ENCODE results near the gene LRIT2. TPM values are rescaled to one million over a fixed set of nuclear protein-coding genes. Genes with fewer than 3 reads are reported as not detected.
"Not testable (repeated sequence)": the region's sequence is repeated elsewhere in the genome, so short reads cannot be mapped to it uniquely, and the experiment has no call there.

LRIT2 gene
- total RNA-seq, 1 donor from 2014 or later, result not detected

DNA sequence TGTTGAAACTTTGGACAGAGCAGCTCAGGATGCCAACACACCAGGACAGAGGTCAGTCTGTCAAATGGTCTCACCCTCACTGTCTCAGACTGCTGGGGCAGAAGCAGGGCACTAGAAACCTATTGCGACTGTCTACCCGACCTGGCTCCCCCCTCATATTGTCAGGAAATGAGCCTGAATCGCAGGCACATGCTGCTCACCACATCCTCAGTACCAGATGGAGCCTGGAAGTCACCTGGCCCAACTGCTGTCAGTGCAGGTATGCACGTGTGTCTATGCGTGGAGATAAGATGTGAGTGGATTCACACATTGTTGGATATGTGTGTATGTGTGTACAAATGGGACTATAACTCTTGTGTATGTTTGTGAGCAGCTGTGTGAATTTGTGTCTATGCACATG lies 34.2 kb downstream of the LRIT2 start:
- H3K4me3 ChIP-seq (ENCODE audit: low read length in 3 of 3), result no peak overlapping the region
- no peaks in the 10 kb centered on the region for H3K36me3 ChIP-seq (ENCODE audit: control insufficient read depth in 3 of 3, insufficient read depth in 3 of 3, low read length in 3 of 3)
- peaks cover 36 to 49% (median 39%) of the 10 kb centered on the region in 3 donors for H3K27me3 ChIP-seq (ENCODE audit: control insufficient read depth in 3 of 3, insufficient read depth in 3 of 3, low read length in 3 of 3)
- no peak overlapping the region for H3K27ac ChIP-seq (ENCODE audit: low read depth, low read length)
- H3K9me3 ChIP-seq (ENCODE audit: control insufficient read depth in 3 of 3, low read length in 3 of 3), result no peaks in the 10 kb centered on the region
- no peak overlapping the region for H3K9ac ChIP-seq (ENCODE audit: low read depth in 1 of 3, low read length in 3 of 3)
- H3K4me1 ChIP-seq (ENCODE audit: control insufficient read depth in 3 of 3, insufficient read depth in 3 of 3, low read length in 3 of 3), result peaks cover 0 to 6% (median 4%) of the 10 kb centered on the region in 3 donors

DNA sequence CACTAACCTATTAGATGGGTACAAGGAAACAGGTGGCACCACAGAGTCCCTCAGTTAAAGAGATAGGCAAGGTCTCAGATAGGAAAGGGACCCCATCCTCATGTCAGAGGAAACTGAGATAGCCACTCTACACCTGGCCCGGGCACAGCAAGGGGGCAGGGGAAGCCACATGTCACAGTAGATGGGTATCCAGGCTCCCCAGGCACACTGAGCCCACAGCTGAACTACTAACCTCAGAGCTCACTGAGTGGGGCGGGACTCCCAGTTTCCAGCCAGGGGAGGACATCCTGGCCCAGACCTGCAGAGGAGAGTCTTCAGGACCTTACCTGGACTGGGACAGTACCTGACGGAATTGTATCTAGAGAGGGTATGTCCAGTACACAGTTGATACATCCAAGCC lies 34.7 kb downstream of the LRIT2 start:
- Histone ChIP-seq H3K36me3 (ENCODE audit: control insufficient read depth in 3 of 3, insufficient read depth in 3 of 3, low read length in 3 of 3) (no peaks in the 10 kb centered on the region), H3K9ac (ENCODE audit: low read depth in 1 of 3, low read length in 3 of 3) (no peak overlapping the region), H3K27ac (ENCODE audit: low read depth, low read length) (no peak overlapping the region), H3K4me3 (ENCODE audit: low read length in 3 of 3) (no peak overlapping the region), H3K9me3 (ENCODE audit: control insufficient read depth in 3 of 3, low read length in 3 of 3) (no peaks in the 10 kb centered on the region), H3K4me1 (ENCODE audit: control insufficient read depth in 3 of 3, insufficient read depth in 3 of 3, low read length in 3 of 3) (peaks cover 0 to 6% (median 4%) of the 10 kb centered on the region in 3 donors), H3K27me3 (ENCODE audit: control insufficient read depth in 3 of 3, insufficient read depth in 3 of 3, low read length in 3 of 3) (peaks cover 32 to 44% (median 37%) of the 10 kb centered on the region in 3 donors)

DNA sequence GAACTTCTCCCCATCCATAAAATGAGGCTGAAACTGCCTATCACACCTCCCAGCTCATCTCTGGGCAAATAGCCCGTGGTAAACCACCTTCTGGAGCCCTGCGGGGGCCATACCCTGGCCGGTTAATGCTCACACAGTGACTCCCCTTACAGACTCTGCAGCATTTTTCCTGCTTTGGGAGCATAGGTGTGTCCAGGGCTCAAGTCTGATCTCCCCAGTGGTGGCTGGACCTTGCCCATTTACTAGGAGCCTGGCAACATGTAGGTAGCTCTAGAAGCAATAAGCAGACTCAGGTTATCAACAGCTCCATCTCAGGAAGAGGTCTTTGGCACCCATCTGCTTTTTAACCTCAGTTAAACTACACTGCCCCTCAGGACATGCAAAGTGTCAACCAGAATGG lies 36.5 kb downstream of the LRIT2 start:
- Histone ChIP-seq H3K4me3 (ENCODE audit: low read length in 3 of 3) (no peak overlapping the region), H3K27me3 (ENCODE audit: control insufficient read depth in 3 of 3, insufficient read depth in 3 of 3, low read length in 3 of 3) (peaks cover 18 to 28% (median 24%) of the 10 kb centered on the region in 3 donors), H3K36me3 (ENCODE audit: control insufficient read depth in 3 of 3, insufficient read depth in 3 of 3, low read length in 3 of 3) (no peaks in the 10 kb centered on the region), H3K4me1 (ENCODE audit: control insufficient read depth in 3 of 3, insufficient read depth in 3 of 3, low read length in 3 of 3) (no peaks in the 10 kb centered on the region), H3K27ac (ENCODE audit: low read depth, low read length) (no peak overlapping the region), H3K9ac (ENCODE audit: low read depth in 1 of 3, low read length in 3 of 3) (no peak overlapping the region), H3K9me3 (ENCODE audit: control insufficient read depth in 3 of 3, low read length in 3 of 3) (no peaks in the 10 kb centered on the region)

DNA sequence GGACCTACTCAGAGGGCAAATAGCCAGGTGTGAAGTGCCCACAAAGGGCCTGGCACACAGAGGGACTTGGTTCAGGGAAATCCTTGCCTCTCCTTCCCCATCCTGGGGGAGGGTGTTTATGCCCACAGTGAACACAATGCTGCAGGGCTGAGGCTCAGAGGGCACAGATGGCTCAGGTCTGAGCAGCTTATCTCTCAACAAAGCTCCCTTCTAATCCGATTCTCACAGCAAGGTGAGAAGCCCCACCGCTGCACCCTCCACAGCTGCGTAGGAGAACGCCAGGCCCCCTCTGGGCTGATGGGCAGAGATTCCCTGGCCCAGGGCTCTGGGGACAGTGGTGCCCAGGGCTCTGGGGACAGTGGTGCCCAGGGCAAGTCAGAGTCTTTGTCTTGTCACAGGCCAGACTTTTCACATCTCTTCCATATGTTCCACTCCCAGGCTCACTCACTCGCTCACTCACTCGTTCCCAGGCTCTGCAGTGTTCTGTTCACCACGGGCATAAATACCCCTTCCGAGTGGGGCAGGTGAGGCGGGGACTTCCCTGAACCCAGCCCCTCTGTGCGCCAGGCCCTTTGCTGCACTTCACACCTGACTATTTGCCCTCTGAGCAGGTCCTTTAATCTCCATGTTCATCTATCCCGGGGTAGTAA lies 39.7 kb downstream of the LRIT2 start:
- Histone ChIP-seq H3K9ac (ENCODE audit: low read depth in 1 of 3, low read length in 3 of 3) (no peak overlapping the region), H3K36me3 (ENCODE audit: control insufficient read depth in 3 of 3, insufficient read depth in 3 of 3, low read length in 3 of 3) (no peaks in the 10 kb centered on the region), H3K9me3 (ENCODE audit: control insufficient read depth in 3 of 3, low read length in 3 of 3) (no peaks in the 10 kb centered on the region), H3K27ac (ENCODE audit: low read depth, low read length) (no peak overlapping the region), H3K4me3 (ENCODE audit: low read length in 3 of 3) (no peak overlapping the region), H3K4me1 (ENCODE audit: control insufficient read depth in 3 of 3, insufficient read depth in 3 of 3, low read length in 3 of 3) (no peaks in the 10 kb centered on the region), H3K27me3 (ENCODE audit: control insufficient read depth in 3 of 3, insufficient read depth in 3 of 3, low read length in 3 of 3) (peaks cover 4 to 11% (median 6%) of the 10 kb centered on the region in 3 donors)

DNA sequence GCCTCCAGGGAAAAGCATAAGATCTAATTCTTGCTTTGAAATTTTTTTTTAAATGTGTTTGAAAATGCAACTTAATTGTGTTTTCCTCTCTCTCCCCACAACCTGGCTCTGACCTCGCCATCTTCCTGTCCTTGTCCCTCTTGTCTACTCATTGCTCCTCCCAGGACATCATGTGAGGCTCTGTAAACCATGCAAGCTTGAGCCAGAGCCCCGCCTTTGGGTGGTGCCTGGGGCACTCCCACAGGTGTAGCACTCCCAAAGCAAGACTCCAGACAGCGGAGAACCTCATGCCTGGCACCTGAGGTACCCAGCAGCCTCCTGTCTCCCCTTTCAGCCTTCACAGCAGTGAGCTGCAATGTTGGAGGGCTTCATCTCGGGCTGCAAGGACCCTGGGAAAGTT lies 40.8 kb downstream of the LRIT2 start:
- H3K27me3 ChIP-seq (ENCODE audit: control insufficient read depth in 3 of 3, insufficient read depth in 3 of 3, low read length in 3 of 3), result peaks cover 4 to 9% (median 6%) of the 10 kb centered on the region in 3 donors
- no peaks in the 10 kb centered on the region for H3K4me1 ChIP-seq (ENCODE audit: control insufficient read depth in 3 of 3, insufficient read depth in 3 of 3, low read length in 3 of 3)
- no peaks in the 10 kb centered on the region for H3K9me3 ChIP-seq (ENCODE audit: control insufficient read depth in 3 of 3, low read length in 3 of 3)
- H3K4me3 ChIP-seq (ENCODE audit: low read length in 3 of 3), result no peak overlapping the region
- H3K27ac ChIP-seq (ENCODE audit: low read depth, low read length), result no peak overlapping the region
- H3K9ac ChIP-seq (ENCODE audit: low read depth in 1 of 3, low read length in 3 of 3), result no peak overlapping the region
- H3K36me3 ChIP-seq (ENCODE audit: control insufficient read depth in 3 of 3, insufficient read depth in 3 of 3, low read length in 3 of 3), result no peaks in the 10 kb centered on the region

DNA sequence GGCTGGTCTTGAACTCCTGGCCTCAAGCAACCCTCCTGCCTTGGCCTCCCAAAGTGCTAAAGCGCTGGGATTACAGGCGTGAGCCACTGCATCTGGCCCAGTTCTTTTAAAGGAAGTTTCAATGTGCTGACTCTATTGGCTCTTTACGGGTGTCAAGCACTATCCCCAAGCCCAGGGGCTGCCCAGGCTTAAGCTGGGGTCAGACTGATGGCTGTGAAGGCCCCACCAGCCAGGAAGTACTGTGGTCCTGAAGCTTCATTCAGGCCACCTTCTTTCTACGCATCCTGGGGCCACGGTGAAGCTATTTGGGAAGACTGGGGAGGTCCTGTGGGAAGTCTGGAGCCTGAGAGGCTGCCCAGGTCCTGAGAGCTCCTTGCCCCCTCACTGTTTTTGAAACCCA lies 43.7 kb downstream of the LRIT2 start:
- H3K36me3 ChIP-seq (ENCODE audit: control insufficient read depth in 3 of 3, insufficient read depth in 3 of 3, low read length in 3 of 3), result no peaks in the 10 kb centered on the region
- H3K4me1 ChIP-seq (ENCODE audit: control insufficient read depth in 3 of 3, insufficient read depth in 3 of 3, low read length in 3 of 3), result no peaks in the 10 kb centered on the region
- peaks cover 3 to 10% (median 6%) of the 10 kb centered on the region in 3 donors for H3K27me3 ChIP-seq (ENCODE audit: control insufficient read depth in 3 of 3, insufficient read depth in 3 of 3, low read length in 3 of 3)
- no peak overlapping the region for H3K4me3 ChIP-seq (ENCODE audit: low read length in 3 of 3)
- no peak overlapping the region for H3K27ac ChIP-seq (ENCODE audit: low read depth, low read length)
- H3K9ac ChIP-seq (ENCODE audit: low read depth in 1 of 3, low read length in 3 of 3), result no peak overlapping the region
- H3K9me3 ChIP-seq (ENCODE audit: control insufficient read depth in 3 of 3, low read length in 3 of 3), result no peaks in the 10 kb centered on the region

DNA sequence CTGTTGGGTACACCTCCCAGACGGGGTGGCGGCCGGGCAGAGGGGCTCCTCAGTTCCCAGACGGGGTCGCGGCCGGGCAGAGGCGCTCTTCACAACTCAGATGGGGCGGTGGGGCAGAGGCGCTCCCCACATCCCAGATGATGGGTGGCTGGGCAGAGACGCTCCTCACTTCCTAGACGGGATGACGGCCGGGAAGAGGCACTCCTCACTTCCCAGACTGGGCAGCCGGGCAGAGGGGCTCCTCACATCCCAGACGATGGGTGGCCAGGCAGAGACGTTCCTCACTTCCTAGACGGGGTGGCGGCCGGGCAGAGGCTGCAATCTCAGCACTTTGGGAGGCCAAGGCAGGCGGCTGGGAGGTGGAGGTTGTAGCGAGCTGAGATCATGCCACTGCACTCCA lies 45.0 kb downstream of the LRIT2 start:
- H3K27me3 ChIP-seq (ENCODE audit: control insufficient read depth in 3 of 3, insufficient read depth in 3 of 3, low read length in 3 of 3); H3K27ac ChIP-seq (ENCODE audit: low read depth, low read length); H3K36me3 ChIP-seq (ENCODE audit: control insufficient read depth in 3 of 3, insufficient read depth in 3 of 3, low read length in 3 of 3); H3K9ac ChIP-seq (ENCODE audit: low read depth in 1 of 3, low read length in 3 of 3); H3K4me3 ChIP-seq (ENCODE audit: low read length in 3 of 3); H3K9me3 ChIP-seq (ENCODE audit: control insufficient read depth in 3 of 3, low read length in 3 of 3); H3K4me1 ChIP-seq (ENCODE audit: control insufficient read depth in 3 of 3, insufficient read depth in 3 of 3, low read length in 3 of 3): not testable (repeated sequence)

DNA sequence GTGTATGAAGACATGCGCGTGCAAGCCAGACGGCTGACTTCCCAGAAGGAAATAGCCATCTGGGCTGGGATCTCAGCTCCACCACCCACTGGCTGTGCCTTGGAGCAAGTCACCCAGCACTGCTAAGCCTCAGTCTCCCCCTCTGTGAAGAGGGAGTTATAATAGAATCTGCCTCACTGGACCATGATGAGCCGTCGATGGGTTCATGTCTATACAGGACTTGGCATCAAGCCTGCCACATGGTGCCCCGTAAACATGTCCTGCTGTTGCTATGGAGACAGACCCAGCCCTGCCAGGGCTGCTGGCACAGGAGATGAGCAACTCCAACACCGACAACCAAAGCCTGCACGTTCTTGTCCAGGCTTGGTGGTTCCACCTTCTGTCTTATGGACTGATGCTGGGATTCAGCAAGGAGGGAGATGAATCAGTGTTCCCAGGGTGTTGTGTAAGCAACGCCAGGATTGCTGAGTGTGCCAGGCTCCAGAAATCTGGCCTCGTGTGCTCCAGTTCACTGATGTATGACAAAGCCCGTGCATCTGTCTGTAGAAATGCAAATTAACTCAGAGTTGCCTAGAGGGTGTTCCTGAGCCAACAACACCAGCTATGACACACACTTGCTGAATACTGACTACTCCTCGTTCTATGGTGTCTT lies 46.2 kb downstream of the LRIT2 start:
- no peaks in the 10 kb centered on the region for H3K9me3 ChIP-seq (ENCODE audit: control insufficient read depth in 3 of 3, low read length in 3 of 3)
- H3K4me1 ChIP-seq (ENCODE audit: control insufficient read depth in 3 of 3, insufficient read depth in 3 of 3, low read length in 3 of 3), result no peaks in the 10 kb centered on the region
- no peaks in the 10 kb centered on the region for H3K36me3 ChIP-seq (ENCODE audit: control insufficient read depth in 3 of 3, insufficient read depth in 3 of 3, low read length in 3 of 3)
- H3K27me3 ChIP-seq (ENCODE audit: control insufficient read depth in 3 of 3, insufficient read depth in 3 of 3, low read length in 3 of 3), result peaks cover 0 to 2% (median 2%) of the 10 kb centered on the region in 3 donors
- H3K4me3 ChIP-seq (ENCODE audit: low read length in 3 of 3), result no peak overlapping the region
- no peak overlapping the region for H3K9ac ChIP-seq (ENCODE audit: low read depth in 1 of 3, low read length in 3 of 3)
- H3K27ac ChIP-seq (ENCODE audit: low read depth, low read length), result no peak overlapping the region

DNA sequence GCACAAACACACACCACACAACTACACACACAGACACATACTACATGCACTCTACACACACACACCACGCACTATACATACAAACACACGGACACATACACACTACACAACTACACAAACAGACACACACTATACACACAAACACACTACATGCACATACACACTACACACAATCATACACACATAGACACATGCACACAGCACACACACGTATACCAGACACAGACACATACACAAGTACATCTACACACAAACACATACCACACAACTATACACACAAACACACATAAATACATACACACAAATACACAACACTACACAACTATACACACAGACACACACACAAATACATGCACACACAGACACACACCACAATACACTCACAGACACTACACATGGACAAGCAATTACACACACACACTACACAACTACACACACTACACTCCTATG lies 47.2 kb downstream of the LRIT2 start:
- no peaks in the 10 kb centered on the region for H3K36me3 ChIP-seq (ENCODE audit: control insufficient read depth in 3 of 3, insufficient read depth in 3 of 3, low read length in 3 of 3)
- H3K9ac ChIP-seq (ENCODE audit: low read depth in 1 of 3, low read length in 3 of 3), result no peak overlapping the region
- no peak overlapping the region for H3K27ac ChIP-seq (ENCODE audit: low read depth, low read length)
- no peaks in the 10 kb centered on the region for H3K4me1 ChIP-seq (ENCODE audit: control insufficient read depth in 3 of 3, insufficient read depth in 3 of 3, low read length in 3 of 3)
- no peak overlapping the region for H3K4me3 ChIP-seq (ENCODE audit: low read length in 3 of 3)
- H3K27me3 ChIP-seq (ENCODE audit: control insufficient read depth in 3 of 3, insufficient read depth in 3 of 3, low read length in 3 of 3), result peaks cover 0 to 2% (median 2%) of the 10 kb centered on the region in 3 donors
- H3K9me3 ChIP-seq (ENCODE audit: control insufficient read depth in 3 of 3, low read length in 3 of 3), result no peaks in the 10 kb centered on the region

DNA sequence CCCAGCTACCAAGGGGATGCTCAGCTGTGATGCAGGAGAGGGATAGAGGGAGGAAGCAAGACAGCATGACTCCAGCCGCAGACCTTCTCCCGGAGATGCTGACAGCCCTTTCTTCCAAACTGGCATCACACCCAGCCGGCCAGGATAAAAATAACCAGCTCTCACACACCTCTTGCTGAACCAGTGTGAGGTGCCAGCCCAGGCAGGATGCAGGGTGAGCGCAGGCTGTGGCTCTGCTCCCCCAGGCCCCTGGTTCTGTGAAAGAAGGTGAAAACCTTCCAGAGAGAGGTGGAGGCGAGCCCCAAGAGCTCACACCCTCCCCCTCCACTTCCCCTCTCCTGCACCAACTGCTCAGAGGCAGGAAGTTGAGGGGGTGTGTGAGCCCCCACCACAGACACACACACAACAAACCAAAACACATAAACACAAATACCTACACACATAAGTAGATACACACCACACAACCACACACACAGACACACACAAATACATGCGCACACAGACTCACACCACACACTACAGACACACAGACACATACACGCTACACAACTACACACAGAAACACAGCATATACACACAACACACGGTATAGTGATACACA lies 47.7 kb downstream of the LRIT2 start:
- Histone ChIP-seq H3K9me3 (ENCODE audit: control insufficient read depth in 3 of 3, low read length in 3 of 3) (no peaks in the 10 kb centered on the region), H3K4me3 (ENCODE audit: low read length in 3 of 3) (no peak overlapping the region), H3K27me3 (ENCODE audit: control insufficient read depth in 3 of 3, insufficient read depth in 3 of 3, low read length in 3 of 3) (peaks cover 0 to 2% (median 2%) of the 10 kb centered on the region in 3 donors), H3K27ac (ENCODE audit: low read depth, low read length) (no peak overlapping the region), H3K4me1 (ENCODE audit: control insufficient read depth in 3 of 3, insufficient read depth in 3 of 3, low read length in 3 of 3) (no peaks in the 10 kb centered on the region), H3K36me3 (ENCODE audit: control insufficient read depth in 3 of 3, insufficient read depth in 3 of 3, low read length in 3 of 3) (no peaks in the 10 kb centered on the region), H3K9ac (ENCODE audit: low read depth in 1 of 3, low read length in 3 of 3) (no peak overlapping the region)
